K562 (cell line): ENCODE results near the gene ZNF366. TPM values are rescaled to one million over a fixed set of nuclear protein-coding genes. Genes with fewer than 3 reads are reported as not detected.

Experiments
- ATAC-seq: fragments of 200-7000 bp; cut with Tn5 transposase; 3 replicates; pipeline ENCODE4 v1.9.1; 2020; ENCODE audit warnings: moderate library complexity
- BruUV-seq: library from RNA; stranded (reverse); fragments of 400-500 nt; replicated peaks from 2 replicates; lab custom pipeline; 2021; lab: Mats Ljungman, UMichigan
- CTCF ChIA-PET: fragments of 300-600 bp; formaldehyde crosslinking; extraction: SDS; loops from one replicate; lab custom pipeline; 2021; ENCODE audit warnings: low intra/inter-chr PET ratio; lab: Yijun Ruan, JAX
- POLR2A ChIA-PET: fragments of 300-600, 350-650 bp; sonication (Branson Sonifier 250); formaldehyde crosslinking; extraction: SDS; loops from one replicate; lab custom pipeline; 2021; ENCODE audit warnings: antibody characterized with exemption, inconsistent platforms; lab: Yijun Ruan, JAX
- DNase-seq, 4 experiments: peaks; one replicate each; pipeline versions ENCODE4 v3.0.0 to v3.0.0-alpha.2; 2011 to 2018; ENCODE audit warnings: low spot score in 3 of 4, mixed read lengths in 3 of 4; ENCODE audit errors: extremely low read depth in 1 of 4
- FAIRE-seq: peaks from 2 replicates; lab custom pipeline; 2011; peaks lifted over from hg19 to GRCh38; lab: Jason Lieb, UNC
- H2AFZ ChIP-seq: 2 replicates; pipeline ENCODE4 v1.6.0; 2011; ENCODE audit warnings: low read depth, low read length, control low read depth, inconsistent platforms
- H3K27ac ChIP-seq: fragments of 200-600 bp; 3 replicates; pipeline ENCODE4 v1.8.0; 2011; ENCODE audit warnings: low read depth, mild to moderate bottlenecking, control low read depth, inconsistent platforms, low read length, moderate library complexity, mixed read lengths; ENCODE audit errors: extremely low read depth
- H3K27me3 ChIP-seq, 2 experiments: fragments of 300-600 bp in 1 of 2; 2 replicates in 1 of 2; 3 replicates in 1 of 2; pipeline versions ENCODE4 v1.6.0 to v1.8.0; 2011; ENCODE audit warnings: inconsistent platforms in 2 of 2, low read length in 2 of 2, mild to moderate bottlenecking in 1 of 2, mixed read lengths in 1 of 2, moderate library complexity in 1 of 2; ENCODE audit not compliant: control insufficient read depth in 2 of 2, insufficient read depth in 2 of 2
- H3K36me3 ChIP-seq: fragments of 300-600 bp; 3 replicates; pipeline ENCODE4 v1.8.0; 2011; ENCODE audit warnings: mild to moderate bottlenecking, low read length, inconsistent platforms; ENCODE audit not compliant: control insufficient read depth, insufficient read depth
- H3K4me1 ChIP-seq, 2 experiments: fragments of 200-600 bp in 1 of 2; replicated peaks in 1 of 2; 2 replicates in 1 of 2; 3 replicates in 1 of 2; pipeline versions ENCODE4 v1.5.1 to v1.8.0; 2011; ENCODE audit warnings: inconsistent platforms in 2 of 2, low read length in 2 of 2, mild to moderate bottlenecking in 1 of 2, mixed read lengths in 1 of 2, moderate library complexity in 1 of 2; ENCODE audit not compliant: control insufficient read depth in 2 of 2, insufficient read depth in 2 of 2
- H3K4me2 ChIP-seq: 2 replicates; pipeline ENCODE4 v1.6.1; 2011; ENCODE audit warnings: low read length, control low read depth, inconsistent platforms, mixed read lengths; ENCODE audit not compliant: insufficient read depth
- H3K4me3 ChIP-seq: fragments of 200-600 bp; sonication (generic), shearing (Covaris generic); 2 replicates; pipeline ENCODE4 v1.5.1; 2016; ENCODE audit warnings: control low read depth, inconsistent platforms
- H3K79me2 ChIP-seq: fragments of 200-600 bp; 3 replicates; pipeline ENCODE4 v1.8.0; 2011; ENCODE audit warnings: low read length, inconsistent platforms; ENCODE audit not compliant: control insufficient read depth, insufficient read depth
- H3K9ac ChIP-seq, 2 experiments: 2 replicates each; pipeline versions ENCODE4 v1.6.0 to v1.6.1; 2011; ENCODE audit warnings: low read depth in 2 of 2, low read length in 2 of 2, control low read depth in 1 of 2, inconsistent platforms in 1 of 2, mild to moderate bottlenecking in 1 of 2, mixed read lengths in 1 of 2; ENCODE audit not compliant: insufficient read depth in 1 of 2
- H3K9me1 ChIP-seq: one replicate; pipeline ENCODE4 v1.6.0; 2011; ENCODE audit warnings: inconsistent platforms, mild to moderate bottlenecking, low read length, moderate library complexity; ENCODE audit not compliant: control insufficient read depth, insufficient read depth
- H3K9me3 ChIP-seq: replicated peaks from 2 replicates; pipeline ENCODE4 v1.5.1; 2011; ENCODE audit warnings: low read depth, low read length, inconsistent platforms; ENCODE audit not compliant: control insufficient read depth, insufficient read depth
- H4K20me1 ChIP-seq: replicated peaks from 2 replicates; pipeline ENCODE4 v1.6.1; 2011; ENCODE audit warnings: low read length, inconsistent platforms, mixed read lengths; ENCODE audit not compliant: control insufficient read depth, insufficient read depth
- BACH1 ChIP-seq: fragments of 200-800 bp; sonication (Bioruptor generic); IDR thresholded peaks from 2 replicates; pipeline ENCODE4 v1.6.1; 2016; ENCODE audit warnings: missing genetic modification characterization, missing compliant biosample characterization
- EZH2 ChIP-seq: IDR thresholded peaks from 2 replicates; pipeline ENCODE4 v1.6.1; 2012; ENCODE audit warnings: low read depth, mild to moderate bottlenecking, inconsistent platforms, low read length, borderline replicate concordance
- IFI16 ChIP-seq: fragments of 250-450 bp; sonication (Bioruptor Pico); IDR thresholded peaks from 2 replicates; pipeline ENCODE4 v2.1.2; 2022; ENCODE audit warnings: mild to moderate bottlenecking, inconsistent platforms
- MLX ChIP-seq, 2 experiments: fragments of 450-650 bp in 1 of 2; sonication (generic) in 1 of 2; formaldehyde crosslinking; conservative IDR thresholded peaks; 2 replicates each; pipeline versions ENCODE4 v1.4.0 to v1.8.1; 2020 to 2022; ENCODE audit warnings: mild to moderate bottlenecking in 1 of 2, missing genetic modification reagents in 1 of 2
- NCOR1 ChIP-seq: fragments of 450-650 bp; IDR thresholded peaks from 2 replicates; pipeline ENCODE4 v1.6.1; 2016; ENCODE audit warnings: mild to moderate bottlenecking, moderate library complexity
- NR1H2 ChIP-seq: sonication (generic); formaldehyde crosslinking; IDR thresholded peaks from 2 replicates; pipeline ENCODE4 v1.4.0; 2020; ENCODE audit warnings: mild to moderate bottlenecking, missing genetic modification reagents
- PHF8 ChIP-seq: fragments of 200-600 bp; sonication (generic); IDR thresholded peaks from 2 replicates; pipeline ENCODE4 v1.6.1; 2012; ENCODE audit warnings: mixed run types, mild to moderate bottlenecking, inconsistent platforms, low read length, moderate library complexity, borderline replicate concordance
- POLR2AphosphoS2 ChIP-seq: IDR thresholded peaks from 2 replicates; pipeline ENCODE4 v1.6.1; 2012; ENCODE audit warnings: low read length, improper control_type of control experiment
- SMARCB1 ChIP-seq: IDR thresholded peaks from 2 replicates; pipeline ENCODE4 v1.6.1; 2011; ENCODE audit warnings: improper control_type of control experiment, low read depth; ENCODE audit not compliant: insufficient read length
- SREBF2 ChIP-seq: sonication (generic); formaldehyde crosslinking; IDR thresholded peaks from 2 replicates; pipeline ENCODE4 v1.4.0; 2020; ENCODE audit warnings: mild to moderate bottlenecking, missing genetic modification reagents
- SRSF9 ChIP-seq: fragments of 200-400 bp; formaldehyde crosslinking; IDR thresholded peaks from 2 replicates; pipeline ENCODE4 v1.6.1; 2017; ENCODE audit warnings: low read depth, low read length, borderline replicate concordance
- ZNF217 ChIP-seq: sonication (generic); formaldehyde crosslinking; IDR thresholded peaks from 2 replicates; pipeline ENCODE4 v1.8.0; 2022; ENCODE audit warnings: mild to moderate bottlenecking, missing genetic modification reagents
- ZNF253 ChIP-seq: fragments of 250-450 bp; sonication (Bioruptor Pico); conservative IDR thresholded peaks from 2 replicates; pipeline ENCODE4 v1.6.1; 2021; ENCODE audit warnings: mild to moderate bottlenecking
- WGBS: fragments of 100-300 bp; shearing (Covaris generic); methylation state at CpG from one replicate; pipeline ENCODE4 v1.1.6; 2016; ENCODE audit warnings: low coverage, mixed read lengths; ENCODE audit not compliant: insufficient coverage; ENCODE audit errors: missing lambda C conversion rate; 5-methylcytosine and 5-hydroxymethylcytosine counted together
- in situ Hi-C: fragments of 300-500 bp; cut with MboI; formaldehyde crosslinking; loops from 4 replicates; pipeline ENCODE4 v1.15.0; 2018; ENCODE audit warnings: inconsistent platforms, mixed read lengths
- intact Hi-C: fragments of 100-400 bp; cut with micrococcal nuclease; formaldehyde crosslinking; loops from 2 replicates; pipeline ENCODE4 v1.14.2; 2022
- polyA plus RNA-seq, 8 experiments: library from polyadenylated mRNA; depleted of rRNA in 4 of 8; stranded (reverse) in 5 of 8; unstranded in 3 of 8; fragments of >200 nt; fragmentation: Nextera tagmentation in 2 of 8; fragmentation: Illumina TruSeq in 1 of 8; extraction: Ambion mirVana in 2 of 8; extraction: Trizol in 1 of 8; gene quantifications; 2 replicates each; pipeline versions ENCODE4 v1.2.1 to v1.2.3, GENCODE V29; 2011 to 2014; ENCODE audit warnings: inconsistent platforms in 1 of 8, missing spikeins in 1 of 8
- total RNA-seq, 7 experiments: library from RNA; depleted of rRNA in 6 of 7; stranded (reverse); fragments of >200 nt in 6 of 7; fragmentation: Illumina TruSeq in 2 of 7; extraction: Trizol in 2 of 7; gene quantifications; 2 replicates each; pipeline versions ENCODE4 v1.2.1 to v1.2.3, GENCODE V29; 2011 to 2021; ENCODE audit warnings: low replicate concordance in 1 of 7
- TF ChIP-seq, protein P1 (sequence below): fragments of 250-450 bp; sonication (Bioruptor Pico); IDR thresholded peaks from 2 replicates; pipeline ENCODE4 v1.4.0; 2020; ENCODE audit warnings: mild to moderate bottlenecking, moderate library complexity
- TF ChIP-seq, protein P2 (sequence below): fragments of 450-650 bp; IDR thresholded peaks from 2 replicates; pipeline ENCODE4 v1.6.1; 2018; ENCODE audit warnings: mild to moderate bottlenecking, low read depth; ENCODE audit not compliant: partially characterized antibody

Gene ZNF366
- total and polyA plus RNA-seq, 9 of the 15 experiments (the other 6 are each of a cell fraction or from before 2014, with no cell fraction given), result not detected

DNA sequence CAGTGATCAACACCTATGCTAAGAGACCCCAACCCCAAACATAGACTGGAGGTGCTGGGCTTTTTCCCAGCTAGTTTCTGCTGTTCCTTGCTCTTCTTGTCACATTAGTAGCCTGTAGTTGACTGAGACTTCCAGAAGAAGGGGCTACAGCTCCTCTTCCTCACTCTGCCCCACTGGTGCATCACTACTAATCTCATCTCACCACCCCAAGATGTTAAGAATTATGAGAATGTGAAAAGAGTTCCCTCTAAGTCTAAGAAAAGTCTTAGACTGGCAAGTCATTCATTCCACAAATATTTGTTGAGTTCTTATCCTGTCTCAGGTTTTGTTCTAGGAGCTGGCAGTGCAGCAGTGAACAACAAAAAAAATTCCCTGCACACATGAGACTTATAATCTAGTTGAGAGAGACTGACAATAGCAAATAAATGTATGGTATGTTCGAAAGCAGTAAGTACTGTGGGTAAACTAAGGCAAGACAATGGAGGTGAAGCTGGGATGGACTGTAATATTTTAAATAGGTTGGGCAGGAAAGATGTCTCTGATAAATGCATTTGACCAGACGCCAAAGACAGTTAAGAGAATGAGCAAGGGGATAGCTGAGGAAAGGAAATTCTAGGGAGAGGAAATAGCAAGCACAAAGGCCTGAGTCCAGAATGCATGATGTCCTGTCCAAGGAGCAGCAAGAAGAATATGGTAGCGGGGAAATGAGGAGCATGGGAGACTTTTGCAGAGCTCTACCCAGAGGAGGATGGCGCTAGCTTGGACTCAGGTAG lies 94.7 kb downstream of the ZNF366 start (continued):
- TF ChIP-seq, protein P1, sequence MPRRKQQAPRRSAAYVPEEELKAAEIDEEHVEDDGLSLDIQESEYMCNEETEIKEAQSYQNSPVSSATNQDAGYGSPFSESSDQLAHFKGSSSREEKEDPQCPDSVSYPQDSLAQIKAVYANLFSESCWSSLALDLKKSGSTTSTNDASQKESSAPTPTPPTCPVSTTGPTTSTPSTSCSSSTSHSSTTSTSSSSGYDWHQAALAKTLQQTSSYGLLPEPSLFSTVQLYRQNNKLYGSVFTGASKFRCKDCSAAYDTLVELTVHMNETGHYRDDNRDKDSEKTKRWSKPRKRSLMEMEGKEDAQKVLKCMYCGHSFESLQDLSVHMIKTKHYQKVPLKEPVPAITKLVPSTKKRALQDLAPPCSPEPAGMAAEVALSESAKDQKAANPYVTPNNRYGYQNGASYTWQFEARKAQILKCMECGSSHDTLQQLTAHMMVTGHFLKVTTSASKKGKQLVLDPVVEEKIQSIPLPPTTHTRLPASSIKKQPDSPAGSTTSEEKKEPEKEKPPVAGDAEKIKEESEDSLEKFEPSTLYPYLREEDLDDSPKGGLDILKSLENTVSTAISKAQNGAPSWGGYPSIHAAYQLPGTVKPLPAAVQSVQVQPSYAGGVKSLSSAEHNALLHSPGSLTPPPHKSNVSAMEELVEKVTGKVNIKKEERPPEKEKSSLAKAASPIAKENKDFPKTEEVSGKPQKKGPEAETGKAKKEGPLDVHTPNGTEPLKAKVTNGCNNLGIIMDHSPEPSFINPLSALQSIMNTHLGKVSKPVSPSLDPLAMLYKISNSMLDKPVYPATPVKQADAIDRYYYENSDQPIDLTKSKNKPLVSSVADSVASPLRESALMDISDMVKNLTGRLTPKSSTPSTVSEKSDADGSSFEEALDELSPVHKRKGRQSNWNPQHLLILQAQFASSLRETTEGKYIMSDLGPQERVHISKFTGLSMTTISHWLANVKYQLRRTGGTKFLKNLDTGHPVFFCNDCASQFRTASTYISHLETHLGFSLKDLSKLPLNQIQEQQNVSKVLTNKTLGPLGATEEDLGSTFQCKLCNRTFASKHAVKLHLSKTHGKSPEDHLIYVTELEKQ, result no peak

GRCh38 chr5:72410688-72411295 lies 96.4 kb downstream of the ZNF366 start:
- in situ Hi-C loops, result no loop called here
- no peak overlapping the region for H3K9ac ChIP-seq
- H3K27ac ChIP-seq, result no peak overlapping the region
- H3K27me3 ChIP-seq, result peaks cover 5 to 12% of the 10 kb centered on the region in 2 experiments; a peak in 1 of 5 replicates
- ATAC-seq (no peak), FAIRE-seq (no peak), DNase-seq (no peak)
- BruUV-seq, result no TSS peak
- no peaks in the 10 kb centered on the region for H3K36me3 ChIP-seq
- intact Hi-C loops, result no loop called here
- H4K20me1 ChIP-seq, result no peaks in the 10 kb centered on the region
- H3K79me2 ChIP-seq, result no peaks in the 10 kb centered on the region
- H3K4me3 ChIP-seq, result no peak overlapping the region
- H3K4me2 ChIP-seq, result no peak overlapping the region
- no peaks in the 10 kb centered on the region for H3K9me3 ChIP-seq
- ChIA-PET POLR2A (no interaction called here), CTCF (no interaction called here)
- no peak overlapping the region for H2AFZ ChIP-seq
- no peaks in the 10 kb centered on the region for H3K4me1 ChIP-seq
- 2% methylated on average over 4 of the region's 4 CpGs for WGBS
- no peaks in the 10 kb centered on the region for H3K9me1 ChIP-seq
- TF ChIP-seq BACH1 (tag), result no peak
- no peak for TF ChIP-seq SREBF2 (CRISPR knock-in tag)
- TF ChIP-seq EZH2, result no peak
- TF ChIP-seq SMARCB1, result no peak
- TF ChIP-seq NCOR1, result no peak
- no peak for TF ChIP-seq IFI16 (CRISPR knock-in tag)
- no peak for TF ChIP-seq NR1H2 (CRISPR knock-in tag)
- no peak for TF ChIP-seq ZNF217 (CRISPR knock-in tag)
- TF ChIP-seq POLR2AphosphoS2, result no peak
- no peak for TF ChIP-seq MLX (CRISPR knock-in tag; conservative IDR thresholded peaks at IDR 0.05)
- no peak for TF ChIP-seq ZNF253
- TF ChIP-seq, protein P2, sequence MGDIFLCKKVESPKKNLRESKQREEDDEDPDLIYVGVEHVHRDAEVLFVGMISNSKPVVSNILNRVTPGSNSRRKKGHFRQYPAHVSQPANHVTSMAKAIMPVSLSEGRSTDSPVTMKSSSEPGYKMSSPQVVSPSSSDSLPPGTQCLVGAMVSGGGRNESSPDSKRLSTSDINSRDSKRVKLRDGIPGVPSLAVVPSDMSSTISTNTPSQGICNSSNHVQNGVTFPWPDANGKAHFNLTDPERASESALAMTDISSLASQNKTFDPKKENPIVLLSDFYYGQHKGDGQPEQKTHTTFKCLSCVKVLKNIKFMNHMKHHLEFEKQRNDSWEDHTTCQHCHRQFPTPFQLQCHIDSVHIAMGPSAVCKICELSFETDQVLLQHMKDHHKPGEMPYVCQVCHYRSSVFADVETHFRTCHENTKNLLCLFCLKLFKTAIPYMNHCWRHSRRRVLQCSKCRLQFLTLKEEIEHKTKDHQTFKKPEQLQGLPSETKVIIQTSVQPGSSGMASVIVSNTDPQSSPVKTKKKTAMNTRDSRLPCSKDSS, result no peak
- TF ChIP-seq SRSF9, result no peak
- TF ChIP-seq PHF8, result no peak
